Measurements from ENCODE around the gene ANKRD33. TPM values are rescaled to one million over a fixed set of nuclear protein-coding genes. Genes with fewer than 3 reads are reported as not detected.

The ANKRD33 gene
- total RNA-seq, 1 experiment from 2014 or later: 0.81 TPM

DNA sequence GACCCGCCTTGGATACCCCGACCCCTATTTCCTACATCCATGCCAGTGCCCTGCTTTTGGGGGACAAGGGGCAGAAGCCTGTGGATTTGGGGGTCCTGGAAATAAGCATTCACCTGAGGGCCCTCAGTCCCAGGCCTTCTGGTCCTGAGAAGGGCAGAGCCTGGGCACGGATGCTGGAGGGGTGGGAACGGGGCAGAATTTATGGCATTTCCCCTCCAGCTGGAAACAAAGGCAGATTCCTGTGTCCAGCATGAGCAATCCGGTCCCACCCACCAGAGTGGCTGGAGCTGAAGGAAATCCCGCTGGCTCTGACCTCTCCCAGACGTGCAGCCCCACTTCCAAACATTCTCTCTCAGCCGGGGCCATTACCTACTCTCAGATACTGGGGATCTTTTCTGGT, 9.3 kb downstream of the ANKRD33 start:
- Mint-ChIP-seq H3K27ac (no peak overlapping the region), H3K4me3 (no peak overlapping the region), H3K9me3 (no peaks in the 10 kb centered on the region; a peak in 1 of 5 replicates), H3K4me1 (peaks cover 10 to 17% of the 10 kb centered on the region in 2 experiments), H3K36me3 (ENCODE audit: insufficient read depth in 1 of 3, low read depth in 3 of 3) (no peaks in the 10 kb centered on the region; a peak in 1 of 7 replicates), H3K27me3 (ENCODE audit: low read depth) (peaks cover 14% of the 10 kb centered on the region)
- Histone ChIP-seq H3K9ac (ENCODE audit: extremely low read depth, insufficient read length, low read length) (no peak overlapping the region), H4K5ac (ENCODE audit: insufficient read length, low read depth, low read length) (no peak overlapping the region), H4K91ac (ENCODE audit: insufficient read length, low read depth, low read length) (no peak overlapping the region), H4K8ac (replicated peaks; ENCODE audit: insufficient read length, low read depth, low read length) (no peak overlapping the region), H3K79me1 (ENCODE audit: insufficient read depth, low read depth, low read length, poor library complexity, severe bottlenecking) (no peaks in the 10 kb centered on the region), H3K27ac (ENCODE audit: insufficient read length, low read depth, low read length) (no peak overlapping the region), H2AFZ (ENCODE audit: low read length) (no peak overlapping the region), H4K20me1 (ENCODE audit: control insufficient read depth, insufficient read depth, insufficient read length) (no peaks in the 10 kb centered on the region), H3K4ac (ENCODE audit: low read depth, low read length) (no peak overlapping the region), H2BK15ac (ENCODE audit: low read depth, low read length) (no peak overlapping the region), H3K18ac (ENCODE audit: insufficient read length, low read depth, low read length) (no peak overlapping the region), H2BK5ac (ENCODE audit: insufficient read length, low read length) (no peak overlapping the region), H2BK120ac (ENCODE audit: low read depth, low read length, poor library complexity, severe bottlenecking) (no peak overlapping the region), H2BK20ac (ENCODE audit: low read depth, low read length, poor library complexity, severe bottlenecking) (no peak overlapping the region), H3K9me3 (ENCODE audit: control insufficient read depth, low read depth, low read length) (no peaks in the 10 kb centered on the region), H3K56ac (ENCODE audit: insufficient read length, low read depth, low read length) (no peak overlapping the region), H3K14ac (ENCODE audit: insufficient read depth, low read length) (no peak overlapping the region), H3K27me3 (ENCODE audit: insufficient read depth, low read length) (peaks cover 2% of the 10 kb centered on the region; the same call in 1 of the 2 replicates), H3K4me2 (ENCODE audit: insufficient read depth, insufficient read length, low read length) (no peak overlapping the region), H3K4me1 (ENCODE audit: insufficient read depth, low read length) (no peaks in the 10 kb centered on the region), H2BK12ac (ENCODE audit: insufficient read length, low read depth, low read length) (no peak overlapping the region), H3T11ph (ENCODE audit: low read length) (no peak overlapping the region), H3K23me2 (ENCODE audit: insufficient read length, low read depth, low read length, poor library complexity, severe bottlenecking) (no peaks in the 10 kb centered on the region), H3K79me2 (ENCODE audit: insufficient read depth, low read length) (no peaks in the 10 kb centered on the region), H2AK5ac (ENCODE audit: insufficient read length, low read length) (no peak overlapping the region), H3K23ac (ENCODE audit: insufficient read length, low read depth, low read length) (no peak overlapping the region)
- no CpG with 5 or more reads among the region's 8 CpGs for WGBS (ENCODE audit: extremely low coverage, insufficient read length, low lambda C conversion rate)
- TF ChIP-seq, protein P1, sequence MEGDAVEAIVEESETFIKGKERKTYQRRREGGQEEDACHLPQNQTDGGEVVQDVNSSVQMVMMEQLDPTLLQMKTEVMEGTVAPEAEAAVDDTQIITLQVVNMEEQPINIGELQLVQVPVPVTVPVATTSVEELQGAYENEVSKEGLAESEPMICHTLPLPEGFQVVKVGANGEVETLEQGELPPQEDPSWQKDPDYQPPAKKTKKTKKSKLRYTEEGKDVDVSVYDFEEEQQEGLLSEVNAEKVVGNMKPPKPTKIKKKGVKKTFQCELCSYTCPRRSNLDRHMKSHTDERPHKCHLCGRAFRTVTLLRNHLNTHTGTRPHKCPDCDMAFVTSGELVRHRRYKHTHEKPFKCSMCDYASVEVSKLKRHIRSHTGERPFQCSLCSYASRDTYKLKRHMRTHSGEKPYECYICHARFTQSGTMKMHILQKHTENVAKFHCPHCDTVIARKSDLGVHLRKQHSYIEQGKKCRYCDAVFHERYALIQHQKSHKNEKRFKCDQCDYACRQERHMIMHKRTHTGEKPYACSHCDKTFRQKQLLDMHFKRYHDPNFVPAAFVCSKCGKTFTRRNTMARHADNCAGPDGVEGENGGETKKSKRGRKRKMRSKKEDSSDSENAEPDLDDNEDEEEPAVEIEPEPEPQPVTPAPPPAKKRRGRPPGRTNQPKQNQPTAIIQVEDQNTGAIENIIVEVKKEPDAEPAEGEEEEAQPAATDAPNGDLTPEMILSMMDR (conservative IDR thresholded peaks at IDR 0.05): no peak
- no peak for DNase-seq

Measured in H9 (cell line).